NCI-H146 treated with DMSO at 0.1 percent for 48 hours (cell line): ENCODE measurements around the gene RABGGTA.

Experiments
- DNase-seq: peaks from one replicate; lab custom pipeline; 2025; ENCODE audit not compliant: unreplicated experiment; lab: John Stamatoyannopoulos, UW

Gene RABGGTA

DNA sequence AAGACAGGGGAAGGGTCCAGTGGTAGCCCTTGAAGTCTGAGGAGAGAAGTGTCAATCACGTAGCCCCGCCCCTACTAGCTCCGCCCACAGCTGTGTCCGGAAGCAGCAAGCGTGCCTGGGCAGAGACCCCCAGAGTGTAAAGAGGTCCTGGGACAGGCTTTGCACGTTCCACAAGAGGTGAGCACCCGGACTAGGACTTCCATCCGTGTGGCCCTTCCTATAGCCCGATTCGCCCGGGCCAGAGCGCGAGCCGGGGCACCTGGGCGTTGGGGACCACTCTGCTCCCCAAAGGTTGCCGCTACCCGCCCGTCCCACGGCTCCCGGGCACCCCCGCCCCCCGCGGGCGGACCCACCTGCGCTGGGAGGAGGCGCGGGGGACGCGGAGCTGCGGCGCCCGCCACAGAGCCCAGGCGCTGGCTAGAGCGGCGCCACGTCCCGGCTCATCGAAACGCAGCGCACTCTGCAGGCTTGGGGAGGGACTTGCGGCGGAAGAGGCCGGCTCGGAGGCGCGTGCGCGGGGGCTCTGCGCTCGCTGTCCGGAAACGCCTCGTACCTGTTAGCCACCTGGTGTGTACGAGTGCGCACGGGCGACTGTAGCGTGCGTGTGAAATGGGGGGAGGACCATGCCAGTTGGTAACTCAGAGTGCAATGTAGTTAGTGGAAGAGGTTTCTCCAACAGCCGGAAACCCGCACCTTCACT is at the start of gene RABGGTA:
TSS of gene RABGGTA (minus strand) at position 464 of the 700 bp plus-strand sequence. CDS start 482 bp downstream, outside the sequence.
- peak; percentile 81 for DNase-seq

DNA sequence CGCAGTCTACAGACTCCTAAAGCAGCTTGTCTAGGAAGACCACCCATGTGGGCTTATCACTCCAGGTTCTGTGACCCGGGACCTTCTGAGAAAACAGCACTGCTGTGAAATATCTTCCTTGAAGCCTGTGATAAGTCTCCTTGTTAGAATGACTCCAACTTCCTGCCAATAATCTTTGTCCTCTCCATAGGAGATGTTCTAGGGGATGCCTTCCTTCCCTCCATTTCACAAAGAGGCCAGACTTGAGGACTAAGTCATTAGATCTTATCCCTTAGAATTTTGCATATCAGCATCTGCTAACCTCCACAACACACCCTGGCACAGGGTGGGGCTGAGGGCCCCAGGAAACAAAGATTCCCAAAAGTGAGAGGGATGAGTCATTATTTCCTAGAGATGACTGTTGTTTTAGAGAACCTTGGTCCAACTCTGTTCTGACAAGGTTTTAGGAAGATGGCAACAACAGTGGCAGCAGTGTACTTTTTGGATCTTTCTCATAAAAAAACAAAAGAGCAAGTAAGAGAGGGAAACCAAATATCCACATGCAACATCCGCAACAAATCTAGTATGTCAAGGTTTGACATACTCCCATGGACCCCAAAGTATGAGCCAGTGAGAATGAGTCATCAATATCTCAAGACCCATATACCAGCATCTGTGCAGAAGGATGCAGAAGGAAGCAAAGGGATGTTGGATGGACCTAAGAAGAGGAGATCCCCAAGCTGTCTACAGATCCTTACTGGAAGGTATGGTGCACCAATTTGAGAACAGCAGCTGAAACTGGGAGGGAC is 45.9 kb upstream of the RABGGTA start:
- DNase-seq, result no peak

DNA sequence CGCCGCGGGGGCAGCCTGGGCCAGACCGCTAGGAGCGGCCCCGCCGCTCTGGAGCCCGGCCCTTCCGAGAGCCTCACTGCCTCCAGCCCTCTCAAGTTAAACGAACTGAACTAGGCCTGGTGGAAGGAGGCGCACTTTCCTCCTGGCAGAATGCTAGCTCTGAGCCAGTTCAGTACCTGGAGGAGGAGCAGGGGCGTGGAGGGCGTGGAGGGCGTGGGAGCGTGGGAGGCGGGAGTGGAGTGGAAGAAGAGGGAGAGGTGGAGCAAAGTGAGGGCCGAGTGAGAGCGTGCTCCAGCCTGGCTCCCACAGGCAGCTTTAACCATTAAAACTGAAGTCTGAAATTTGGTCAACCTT is 45.2 kb upstream of the RABGGTA start:
- no peak for DNase-seq

DNA sequence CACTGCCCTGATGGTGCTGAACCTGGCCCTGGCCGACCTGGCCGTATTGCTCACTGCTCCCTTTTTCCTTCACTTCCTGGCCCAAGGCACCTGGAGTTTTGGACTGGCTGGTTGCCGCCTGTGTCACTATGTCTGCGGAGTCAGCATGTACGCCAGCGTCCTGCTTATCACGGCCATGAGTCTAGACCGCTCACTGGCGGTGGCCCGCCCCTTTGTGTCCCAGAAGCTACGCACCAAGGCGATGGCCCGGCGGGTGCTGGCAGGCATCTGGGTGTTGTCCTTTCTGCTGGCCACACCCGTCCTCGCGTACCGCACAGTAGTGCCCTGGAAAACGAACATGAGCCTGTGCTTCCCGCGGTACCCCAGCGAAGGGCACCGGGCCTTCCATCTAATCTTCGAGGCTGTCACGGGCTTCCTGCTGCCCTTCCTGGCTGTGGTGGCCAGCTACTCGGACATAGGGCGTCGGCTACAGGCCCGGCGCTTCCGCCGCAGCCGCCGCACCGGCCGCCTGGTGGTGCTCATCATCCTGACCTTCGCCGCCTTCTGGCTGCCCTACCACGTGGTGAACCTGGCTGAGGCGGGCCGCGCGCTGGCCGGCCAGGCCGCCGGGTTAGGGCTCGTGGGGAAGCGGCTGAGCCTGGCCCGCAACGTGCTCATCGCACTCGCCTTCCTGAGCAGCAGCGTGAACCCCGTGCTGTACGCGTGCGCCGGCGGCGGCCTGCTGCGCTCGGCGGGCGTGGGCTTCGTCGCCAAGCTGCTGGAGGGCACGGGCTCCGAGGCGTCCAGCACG is 44.6 kb upstream of the RABGGTA start:
- DNase-seq, result no peak

- DNase-seq, result no peak
Measured at GRCh38 chr14:24315243-24315806, 43.9 kb upstream of the RABGGTA start.

- DNase-seq, result no peak
Measured at GRCh38 chr14:24314377-24315193, 43.2 kb upstream of the RABGGTA start.

GRCh38 chr14:24313913-24314312 is 42.5 kb upstream of the RABGGTA start:
- no peak for DNase-seq

DNA sequence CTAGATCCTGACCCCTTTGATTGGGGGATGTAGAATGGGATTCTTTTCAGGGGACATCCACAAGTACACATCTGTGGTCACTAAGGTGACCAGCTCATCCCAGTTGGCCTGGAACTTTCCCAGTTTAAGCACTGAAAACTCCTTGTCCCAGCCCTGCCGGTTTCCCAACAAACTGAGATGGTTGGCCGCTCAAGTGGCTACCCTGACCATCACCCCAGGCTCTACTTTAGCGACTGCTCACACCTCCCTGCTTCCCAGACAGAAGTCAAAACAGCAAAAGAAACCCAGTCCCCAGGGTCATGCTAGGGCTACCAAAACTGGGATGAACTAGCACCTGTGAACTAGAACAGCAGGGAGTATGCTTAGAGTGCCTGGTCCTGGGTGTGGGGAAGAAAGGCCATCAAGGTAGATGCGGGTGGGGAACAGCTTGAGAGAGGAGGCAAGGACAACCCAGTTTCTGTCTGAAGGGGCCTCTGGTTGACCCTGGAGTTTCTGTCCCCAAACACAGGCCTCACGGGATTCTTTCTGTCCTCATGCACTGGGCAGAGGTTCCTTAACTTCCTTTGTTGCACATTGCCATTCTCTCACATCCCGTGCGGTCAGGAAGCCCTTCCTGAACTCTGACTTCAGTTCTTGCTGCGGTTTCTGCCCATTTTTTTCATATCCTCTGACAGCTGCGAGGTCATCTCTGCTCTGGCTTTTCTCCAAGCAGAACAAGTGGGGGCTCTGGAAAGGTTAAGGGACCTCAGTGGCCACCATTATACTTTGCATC is 41.5 kb upstream of the RABGGTA start:
- no peak for DNase-seq

DNA sequence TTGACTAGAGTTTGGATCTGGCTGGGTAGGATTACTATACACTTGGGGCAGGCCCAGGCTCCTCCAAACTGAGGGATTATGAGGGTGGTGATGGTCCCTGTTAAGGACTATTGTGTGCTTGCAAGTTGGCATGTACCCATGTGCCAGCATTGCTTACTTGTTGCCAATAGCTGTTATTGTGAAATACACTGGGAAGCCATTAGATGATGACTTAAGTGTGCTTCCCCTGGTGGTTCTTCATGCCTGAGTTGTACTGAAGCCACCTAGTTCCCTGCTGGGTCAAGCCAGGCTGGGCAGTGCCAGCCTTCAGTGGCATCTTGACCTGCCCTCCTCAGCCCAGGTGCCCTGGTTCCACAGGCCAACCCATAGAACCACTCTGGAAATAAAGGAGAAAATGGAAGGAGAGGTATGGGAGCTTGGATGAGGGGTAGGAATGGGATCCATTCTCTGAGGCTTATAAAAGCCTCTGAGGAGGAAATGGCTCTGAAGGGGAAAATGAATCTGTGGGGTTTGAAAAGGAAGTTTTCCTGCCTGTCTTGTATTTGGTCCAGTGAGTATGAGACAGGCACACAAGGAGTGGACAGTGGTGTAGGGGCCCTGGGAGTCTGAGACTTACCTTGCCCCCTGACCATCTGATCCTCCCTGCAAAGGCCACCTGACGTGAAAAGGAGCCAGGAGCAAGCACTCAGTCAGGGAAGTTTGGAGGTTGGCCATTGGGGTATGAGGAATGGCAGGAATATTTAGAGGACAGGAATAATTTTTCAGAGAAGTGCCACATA is 40.6 kb upstream of the RABGGTA start:
- DNase-seq, result no peak

GRCh38 chr14:24310646-24311604 is 39.5 kb upstream of the RABGGTA start, which contains the start of gene LTB4R:
Gene LTB4R (plus strand): TSS chr14:24311502. CDS start chr14:24315652, 4,150 bp downstream.
- peak; percentile 76 for DNase-seq

- DNase-seq, result no peak
Measured at GRCh38 chr14:24310265-24310645, 38.9 kb upstream of the RABGGTA start.

- DNase-seq, result no peak
Measured at GRCh38 chr14:24309538-24310264, 38.3 kb upstream of the RABGGTA start, which contains the start of gene LTB4R2. Gene LTB4R2 (plus strand): TSS chr14:24310140. CDS start chr14:24310665, 525 bp downstream.

DNA sequence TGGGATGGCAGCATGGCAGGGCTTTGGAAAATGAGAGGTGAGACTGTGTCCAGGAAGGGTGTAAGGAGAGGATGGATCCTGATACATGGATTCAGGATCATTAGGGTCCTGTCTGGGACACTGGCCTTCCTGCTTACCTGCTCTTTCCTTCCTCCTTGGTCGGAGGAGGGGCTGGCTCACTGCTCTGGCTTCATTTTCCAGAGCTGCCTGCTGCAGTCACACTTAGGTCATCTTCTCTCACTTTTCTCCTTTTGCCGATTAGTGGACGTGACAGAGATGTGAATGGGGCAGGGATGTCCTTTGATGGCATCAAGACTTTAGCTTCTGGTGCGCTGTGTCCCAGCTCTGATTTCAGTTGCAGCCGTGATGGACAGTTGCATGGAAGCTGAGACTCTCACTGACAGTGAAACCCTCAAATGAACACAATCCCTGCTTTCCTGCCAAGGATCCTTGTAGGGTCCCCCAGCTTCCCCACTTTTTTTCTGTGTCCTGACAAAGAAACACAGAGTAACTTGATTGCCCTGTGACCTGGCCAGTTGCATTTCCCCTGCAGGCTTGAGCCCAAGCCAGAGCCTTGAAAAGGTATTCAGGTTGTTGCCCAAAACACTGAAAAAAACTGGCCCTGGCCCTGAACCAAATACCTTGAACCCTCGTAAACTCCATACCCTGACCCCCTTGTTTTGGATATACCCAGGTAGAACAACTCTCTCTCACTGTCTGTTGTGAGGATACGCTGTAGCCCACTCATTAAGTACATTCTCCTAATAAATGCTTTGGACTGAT is 37.1 kb upstream of the RABGGTA start:
- no peak for DNase-seq

GRCh38 chr14:24307575-24308341 is 36.4 kb upstream of the RABGGTA start, which contains the start of gene CIDEB:
Gene CIDEB (minus strand): TSS chr14:24307977. CDS start chr14:24307858, 119 bp downstream.
- DNase-seq, result peak; percentile 6

- no peak for DNase-seq
Measured at GRCh38 chr14:24307156-24307574, 35.8 kb upstream of the RABGGTA start.
